ENCODE data around the gene TRPC6.

Gene TRPC6

DNA sequence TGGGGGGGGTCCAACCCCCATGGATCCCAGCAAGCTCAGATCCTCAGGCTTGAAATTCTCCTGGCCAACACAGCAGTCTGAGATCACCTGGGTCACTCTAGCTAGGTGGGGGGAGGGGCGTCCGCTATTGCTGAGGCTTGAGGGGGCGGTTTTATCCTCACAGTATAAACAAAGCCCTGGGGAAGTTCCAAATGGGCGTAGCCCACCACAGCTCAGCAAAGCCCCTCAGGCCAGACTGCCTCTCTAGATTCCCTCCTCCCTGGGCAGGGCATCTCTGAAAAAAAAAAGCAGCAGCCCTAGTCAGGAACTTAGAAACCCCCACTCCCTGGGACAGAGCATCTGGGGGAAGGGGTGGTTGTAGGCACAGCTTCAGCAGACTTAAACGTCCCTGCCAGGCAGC lies 16.7 kb downstream of the TRPC6 start:
- Histone ChIP-seq H3K4me3 (no peak overlapping the region), H3K27ac (no peak overlapping the region)
- TF ChIP-seq CTCF (IDR thresholded peaks at IDR 0.05), result no peak
- DNase-seq (ENCODE audit: low spot score), result no peak

DNA sequence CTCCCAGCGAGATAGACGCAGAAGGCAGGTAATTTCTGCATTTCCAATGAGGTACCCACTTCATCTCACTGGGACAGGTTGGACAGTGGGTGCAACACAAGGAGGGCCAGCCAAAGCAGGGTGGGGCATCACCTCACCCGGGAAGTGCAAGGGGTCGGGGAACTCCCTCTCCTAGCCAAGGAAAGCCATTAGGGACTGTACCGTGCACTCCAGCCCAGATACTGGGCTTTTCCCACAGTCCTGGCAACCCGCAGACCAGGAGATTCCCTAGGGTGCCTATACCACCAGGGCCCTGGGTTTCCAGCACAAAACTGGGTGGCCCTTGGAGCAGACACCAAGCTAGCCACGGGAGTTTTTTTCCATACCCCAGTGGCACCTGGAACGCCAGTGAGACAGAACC lies 17.2 kb downstream of the TRPC6 start:
- Histone ChIP-seq H3K27ac (no peak overlapping the region), H3K4me3 (no peak overlapping the region)
- DNase-seq (ENCODE audit: low spot score), result no peak
- TF ChIP-seq CTCF (IDR thresholded peaks at IDR 0.05), result no peak

GRCh38 chr11:101563166-101563565 lies 20.6 kb downstream of the TRPC6 start:
- TF ChIP-seq CTCF (IDR thresholded peaks at IDR 0.05), result no peak
- Histone ChIP-seq H3K4me3 (no peak overlapping the region), H3K27ac (no peak overlapping the region)
- no peak for DNase-seq (ENCODE audit: low spot score)

DNA sequence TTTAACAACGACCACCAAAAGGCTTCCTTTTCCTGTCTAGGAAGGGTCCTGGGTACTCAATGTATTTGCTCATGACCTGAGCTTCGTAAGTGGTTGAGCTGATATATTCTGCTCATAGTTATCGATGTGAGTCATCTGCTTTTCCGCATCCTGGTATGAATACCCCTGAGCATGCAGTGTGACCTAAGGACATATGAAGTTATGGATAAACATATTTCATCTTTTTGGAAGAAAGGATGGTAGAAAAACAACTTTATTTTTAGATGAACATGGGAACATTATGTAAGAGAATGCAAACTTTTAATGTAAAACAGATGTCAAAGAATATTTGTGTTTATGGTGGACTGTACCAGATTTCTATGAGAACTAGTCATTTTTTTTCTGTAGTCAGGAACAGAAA lies 28.4 kb downstream of the TRPC6 start:
- H3K27ac ChIP-seq, result no peak overlapping the region
- TF ChIP-seq CTCF (IDR thresholded peaks at IDR 0.05), result no peak

DNA sequence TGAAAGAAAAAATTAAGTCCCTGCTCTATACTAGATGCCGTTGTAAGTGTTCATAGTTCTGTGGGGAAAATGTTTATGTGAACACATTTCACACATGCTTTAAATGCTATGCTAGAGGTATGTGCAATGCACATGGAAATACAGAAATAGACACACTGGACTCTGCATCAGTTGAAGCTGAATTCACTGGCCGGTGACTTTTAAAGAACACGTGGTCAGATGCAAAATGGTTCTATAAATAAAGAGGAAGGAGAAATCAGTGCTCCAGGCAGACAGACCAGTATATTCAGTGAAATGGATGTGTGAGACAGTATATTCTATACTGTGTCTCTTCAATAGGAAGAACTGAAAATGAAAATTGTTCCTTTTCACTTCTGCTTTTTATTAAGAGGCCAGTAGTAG lies 29.9 kb downstream of the TRPC6 start:
- Histone ChIP-seq H3K4me3 (no peak overlapping the region), H3K27ac (no peak overlapping the region)
- DNase-seq (ENCODE audit: low spot score), result no peak
- TF ChIP-seq CTCF (IDR thresholded peaks at IDR 0.05), result no peak

More for the DNA sequence above, 28.4 kb downstream of the TRPC6 start:
- no peak overlapping the region for H3K4me3 ChIP-seq
- DNase-seq (ENCODE audit: low spot score), result no peak

DNA sequence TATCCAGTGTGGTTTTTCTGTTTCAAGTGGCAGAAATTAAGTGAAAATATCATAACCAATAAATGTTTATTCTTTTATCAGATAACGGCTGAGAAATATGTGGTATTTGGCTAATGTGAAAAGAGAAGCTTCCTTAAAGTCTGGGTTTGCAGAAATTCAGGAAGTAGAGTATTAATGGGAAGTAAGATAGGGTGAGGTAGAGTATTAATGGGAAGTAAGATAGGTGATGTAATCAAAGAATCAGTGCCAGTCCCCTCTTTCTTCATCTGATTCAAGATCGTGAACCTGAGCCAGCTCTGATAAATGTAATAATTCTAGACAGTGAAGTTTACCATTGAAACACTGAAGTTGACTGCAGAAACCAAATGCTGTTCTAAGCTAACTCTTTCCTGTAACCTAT lies 30.9 kb downstream of the TRPC6 start:
- no peak overlapping the region for H3K4me3 ChIP-seq
- no peak for DNase-seq (ENCODE audit: low spot score)
- no peak for TF ChIP-seq CTCF (IDR thresholded peaks at IDR 0.05)
- no peak overlapping the region for H3K27ac ChIP-seq

DNA sequence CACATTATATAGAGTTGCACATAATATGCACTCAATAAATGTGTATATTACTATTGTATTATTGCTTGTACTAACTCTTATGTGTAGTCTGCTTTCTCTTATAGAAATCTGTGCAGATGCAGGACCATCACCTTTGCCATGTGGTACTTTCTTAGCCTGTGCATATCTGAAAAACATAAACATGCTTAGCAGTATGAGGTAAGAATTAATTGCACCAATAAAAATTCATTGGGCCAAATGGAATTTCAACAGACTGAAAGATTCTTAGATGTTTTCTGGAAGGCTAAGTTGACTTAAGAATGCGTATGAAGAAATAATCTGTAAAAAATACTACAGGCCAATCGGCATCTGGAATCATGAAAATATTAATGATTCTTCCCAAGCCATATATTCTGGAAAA lies 55.3 kb downstream of the TRPC6 start:
- no peak overlapping the region for H3K4me3 ChIP-seq
- no peak for TF ChIP-seq CTCF (IDR thresholded peaks at IDR 0.05)
- no peak overlapping the region for H3K27ac ChIP-seq
- DNase-seq (ENCODE audit: low spot score), result no peak
